CD14-positive monocyte (primary cell): ENCODE results near the gene CDH5. TPM values are rescaled to one million over a fixed set of nuclear protein-coding genes. Genes with fewer than 3 reads are reported as not detected.

Source experiments
- DNase-seq, 3 donors: peaks; one replicate each; pipeline ENCODE4 v3.0.0-alpha.2; 2011 to 2022
- H2AFZ ChIP-seq: 2 replicates; pipeline ENCODE4 v1.6.0; 2012; ENCODE audit warnings: mild to moderate bottlenecking, low read depth, low read length, inconsistent platforms; ENCODE audit not compliant: insufficient read depth, poor library complexity, severe bottlenecking
- H3K27ac ChIP-seq, 2 donors: 1 replicate in 1 of 2; 2 replicates in 1 of 2; pipeline ENCODE4 v1.5.1; 2012 to 2013; ENCODE audit warnings: low read length in 2 of 2, control low read depth in 1 of 2, inconsistent platforms in 1 of 2, low read depth in 1 of 2, mild to moderate bottlenecking in 1 of 2
- H3K27me3 ChIP-seq, 2 donors: one replicate each; pipeline versions ENCODE4 v1.6.0 to v1.6.1; 2011 to 2013; ENCODE audit warnings: low read length in 2 of 2; ENCODE audit not compliant: control insufficient read depth in 2 of 2, insufficient read depth in 2 of 2
- H3K36me3 ChIP-seq, 2 donors: replicated peaks in 1 of 2; 1 replicate in 1 of 2; 2 replicates in 1 of 2; pipeline versions ENCODE4 v1.5.1 to v1.6.1; 2012 to 2013; ENCODE audit warnings: low read length in 2 of 2, control low read depth in 1 of 2, inconsistent platforms in 1 of 2, mild to moderate bottlenecking in 1 of 2; ENCODE audit not compliant: insufficient read depth in 2 of 2, control insufficient read depth in 1 of 2
- H3K4me1 ChIP-seq, 2 donors: 1 replicate in 1 of 2; 2 replicates in 1 of 2; pipeline versions ENCODE4 v1.5.1 to v1.6.1; 2012 to 2013; ENCODE audit warnings: low read length in 2 of 2, control low read depth in 1 of 2, inconsistent platforms in 1 of 2, mild to moderate bottlenecking in 1 of 2, moderate library complexity in 1 of 2; ENCODE audit not compliant: insufficient read depth in 2 of 2, control insufficient read depth in 1 of 2
- H3K4me2 ChIP-seq: replicated peaks from 2 replicates; pipeline ENCODE3; 2012; ENCODE audit warnings: low read length, moderate library complexity, mild to moderate bottlenecking; ENCODE audit not compliant: poor library complexity, severe bottlenecking; ENCODE audit errors: extremely low read depth
- H3K4me3 ChIP-seq, 3 experiments: fragments of 200-600 bp in 1 of 3; sonication (generic) in 1 of 3; replicated peaks in 1 of 3; 1 replicate in 2 of 3; 2 replicates in 1 of 3; pipeline ENCODE4 v1.5.1; 2011 to 2013; ENCODE audit warnings: low read length in 3 of 3, mild to moderate bottlenecking in 3 of 3, control low read depth in 2 of 3, low read depth in 2 of 3, inconsistent platforms in 1 of 3, moderate library complexity in 1 of 3
- H3K79me2 ChIP-seq: 2 replicates; pipeline ENCODE4 v1.6.0; 2012; ENCODE audit warnings: mild to moderate bottlenecking, control low read depth, inconsistent platforms, low read length, moderate library complexity; ENCODE audit not compliant: insufficient read depth
- H3K9ac ChIP-seq: 2 replicates; pipeline ENCODE4 v1.6.0; 2017; ENCODE audit warnings: low read length, mild to moderate bottlenecking; ENCODE audit not compliant: insufficient read depth, poor library complexity, severe bottlenecking
- H3K9me3 ChIP-seq, 2 donors: replicated peaks in 1 of 2; 1 replicate in 1 of 2; 2 replicates in 1 of 2; pipeline versions ENCODE4 v1.5.1 to v1.6.1; 2012 to 2013; ENCODE audit warnings: low read length in 2 of 2, control low read depth in 1 of 2; ENCODE audit not compliant: control insufficient read depth in 1 of 2, insufficient read depth in 1 of 2
- H4K20me1 ChIP-seq: 2 replicates; pipeline ENCODE4 v1.6.0; 2012; ENCODE audit warnings: mild to moderate bottlenecking, low read length, control low read depth, moderate library complexity; ENCODE audit not compliant: insufficient read depth
- H3K27ac Mint-ChIP-seq, 7 donors: one replicate each; pipeline ENCODE4 v1.8.0; 2020; ENCODE audit warnings: mild to moderate bottlenecking in 7 of 7, mixed read lengths in 7 of 7, moderate library complexity in 6 of 7, inconsistent platforms in 2 of 7
- H3K27me3 Mint-ChIP-seq, 3 donors: one replicate each; pipeline ENCODE4 v1.8.0; 2021 to 2022; ENCODE audit warnings: low read depth in 3 of 3, mild to moderate bottlenecking in 3 of 3, mixed read lengths in 3 of 3, moderate library complexity in 3 of 3, inconsistent platforms in 1 of 3
- H3K36me3 Mint-ChIP-seq, 2 donors: one replicate each; pipeline ENCODE4 v1.8.0; 2020; ENCODE audit warnings: mixed read lengths in 2 of 2, inconsistent platforms in 1 of 2, mild to moderate bottlenecking in 1 of 2
- H3K4me1 Mint-ChIP-seq: one replicate; pipeline ENCODE4 v1.8.0; 2020; ENCODE audit warnings: mild to moderate bottlenecking, mixed read lengths
- H3K4me3 Mint-ChIP-seq, 2 donors: one replicate each; pipeline ENCODE4 v1.8.0; 2020; ENCODE audit warnings: mild to moderate bottlenecking in 2 of 2, mixed read lengths in 2 of 2, moderate library complexity in 1 of 2
- H3K9me3 Mint-ChIP-seq, 7 donors: one replicate each; pipeline ENCODE4 v1.8.0; 2020 to 2022; ENCODE audit warnings: mixed read lengths in 7 of 7, mild to moderate bottlenecking in 6 of 7, moderate library complexity in 6 of 7, inconsistent platforms in 2 of 7
- WGBS: methylation state at CpG from one replicate; pipeline ENCODE4 v1.1.5; 2013; ENCODE audit warnings: missing lambda C conversion rate; ENCODE audit not compliant: insufficient coverage; 5-methylcytosine and 5-hydroxymethylcytosine counted together
- intact Hi-C, 2 donors: fragments of 100-400 bp; cut with micrococcal nuclease; formaldehyde crosslinking; loops; one replicate each; pipeline versions ENCODE4 v1.15.0 to v1.15.1; 2023
- polyA plus RNA-seq, 3 donors: library from polyadenylated mRNA; depleted of rRNA in 1 of 3; unstranded in 2 of 3; stranded (reverse) in 1 of 3; fragments of 300-500 nt in 2 of 3; fragments of >200 nt in 1 of 3; fragmentation: Illumina TruSeq in 2 of 3; gene quantifications; 1 replicate in 2 of 3; 2 replicates in 1 of 3; pipeline ENCODE4 v1.2.3, GENCODE V29; 2012 to 2021
- TF ChIP-seq, protein P1 (sequence below): fragments of 200-600 bp; IDR thresholded peaks from one replicate; pipeline ENCODE4 v1.8.0; 2022; ENCODE audit warnings: antibody characterized with exemption, mild to moderate bottlenecking

Gene CDH5
- polyA plus RNA-seq, 3 donors = 0.12 to 0.22 TPM; not detected in 1

DNA sequence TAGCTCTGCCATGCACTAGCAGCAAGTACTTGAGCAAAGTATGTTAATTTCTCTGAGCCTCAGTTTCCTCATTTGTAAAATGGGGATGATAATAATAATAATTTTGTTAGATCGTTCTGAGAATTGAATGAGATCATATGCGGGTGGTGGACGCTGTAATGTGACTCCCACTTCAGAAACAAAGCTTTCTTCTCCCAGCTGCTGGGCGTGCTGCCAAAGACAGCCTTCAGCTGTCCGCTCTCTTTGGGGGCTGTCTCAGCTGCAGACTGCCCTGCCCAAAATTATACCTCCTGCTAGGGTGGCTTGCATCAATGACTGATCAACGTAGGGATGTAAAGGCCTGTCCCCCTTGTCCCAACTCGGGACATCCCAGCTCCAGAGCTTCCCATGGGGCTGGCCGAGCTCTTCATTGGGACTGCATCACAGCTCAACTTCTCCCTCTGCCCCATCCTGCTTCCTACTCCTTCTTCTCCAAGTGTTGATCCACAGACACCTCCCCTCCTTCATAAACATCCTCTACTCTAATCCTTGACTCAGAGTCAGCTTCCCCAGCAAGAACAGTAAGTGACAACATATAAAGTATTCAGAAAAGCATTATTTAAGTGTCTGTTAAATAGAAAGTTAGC lies 30.7 kb upstream of the CDH5 start:
- no peaks in the 10 kb centered on the region for H3K4me1 ChIP-seq
- no peaks in the 10 kb centered on the region for H3K36me3 Mint-ChIP-seq
- no peak overlapping the region for H3K4me3 Mint-ChIP-seq
- DNase-seq = no peak
- WGBS = 93% methylated on average over 8 of the region's 8 CpGs
- no peaks in the 10 kb centered on the region for H3K36me3 ChIP-seq
- H3K27me3 Mint-ChIP-seq = peaks cover 5 to 18% (median 8%) of the 10 kb centered on the region in 3 donors
- H3K27me3 ChIP-seq = no peaks in the 10 kb centered on the region
- H3K9me3 ChIP-seq = no peaks in the 10 kb centered on the region
- no peak overlapping the region for H3K27ac ChIP-seq
- TF ChIP-seq, protein P1, sequence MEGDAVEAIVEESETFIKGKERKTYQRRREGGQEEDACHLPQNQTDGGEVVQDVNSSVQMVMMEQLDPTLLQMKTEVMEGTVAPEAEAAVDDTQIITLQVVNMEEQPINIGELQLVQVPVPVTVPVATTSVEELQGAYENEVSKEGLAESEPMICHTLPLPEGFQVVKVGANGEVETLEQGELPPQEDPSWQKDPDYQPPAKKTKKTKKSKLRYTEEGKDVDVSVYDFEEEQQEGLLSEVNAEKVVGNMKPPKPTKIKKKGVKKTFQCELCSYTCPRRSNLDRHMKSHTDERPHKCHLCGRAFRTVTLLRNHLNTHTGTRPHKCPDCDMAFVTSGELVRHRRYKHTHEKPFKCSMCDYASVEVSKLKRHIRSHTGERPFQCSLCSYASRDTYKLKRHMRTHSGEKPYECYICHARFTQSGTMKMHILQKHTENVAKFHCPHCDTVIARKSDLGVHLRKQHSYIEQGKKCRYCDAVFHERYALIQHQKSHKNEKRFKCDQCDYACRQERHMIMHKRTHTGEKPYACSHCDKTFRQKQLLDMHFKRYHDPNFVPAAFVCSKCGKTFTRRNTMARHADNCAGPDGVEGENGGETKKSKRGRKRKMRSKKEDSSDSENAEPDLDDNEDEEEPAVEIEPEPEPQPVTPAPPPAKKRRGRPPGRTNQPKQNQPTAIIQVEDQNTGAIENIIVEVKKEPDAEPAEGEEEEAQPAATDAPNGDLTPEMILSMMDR = no peak
- no peaks in the 10 kb centered on the region for H3K79me2 ChIP-seq
- intact Hi-C loops = no loop called here
- no peak overlapping the region for H2AFZ ChIP-seq
- H3K9me3 Mint-ChIP-seq = peaks cover 0 to 11% (median 4%) of the 10 kb centered on the region in 7 donors
- no peak overlapping the region for H3K4me2 ChIP-seq
- no peak overlapping the region for H3K27ac Mint-ChIP-seq
- H4K20me1 ChIP-seq = no peaks in the 10 kb centered on the region
- no peak overlapping the region for H3K4me3 ChIP-seq
- no peak overlapping the region for H3K9ac ChIP-seq
- H3K4me1 Mint-ChIP-seq = no peaks in the 10 kb centered on the region

GRCh38 chr16:66337463-66338188 lies 28.9 kb upstream of the CDH5 start:
- Mint-ChIP-seq H3K9me3 (peaks cover 0 to 2% (median 0%) of the 10 kb centered on the region in 7 donors), H3K4me3 (no peak overlapping the region), H3K27ac (peak overlapping the region in 1 of 7 donors; percentile 21), H3K36me3 (no peaks in the 10 kb centered on the region), H3K27me3 (peaks cover 4 to 14% (median 7%) of the 10 kb centered on the region in 3 donors), H3K4me1 (peaks cover 5% of the 10 kb centered on the region)
- 83% methylated on average over 5 of the region's 9 CpGs for WGBS
- no peaks in the 10 kb centered on the region for H3K4me1 ChIP-seq
- H2AFZ ChIP-seq = no peak overlapping the region
- H3K4me2 ChIP-seq = no peak overlapping the region
- no peak overlapping the region for H3K4me3 ChIP-seq
- H3K9me3 ChIP-seq = no peaks in the 10 kb centered on the region
- no peaks in the 10 kb centered on the region for H3K27me3 ChIP-seq
- no peaks in the 10 kb centered on the region for H3K36me3 ChIP-seq
- intact Hi-C loops = no loop called here
- H4K20me1 ChIP-seq = no peaks in the 10 kb centered on the region
- DNase-seq = no peak
- no peak overlapping the region for H3K27ac ChIP-seq
- TF ChIP-seq, protein P1 = no peak
- no peak overlapping the region for H3K9ac ChIP-seq
- no peaks in the 10 kb centered on the region for H3K79me2 ChIP-seq
